ENCODE measurements around the gene ZNF157.

Gene ZNF157

GRCh38 chrX:47452112-47452511, 81.7 kb downstream of the ZNF157 start:
- peaks cover 10% of the 10 kb centered on the region for H3K36me3 ChIP-seq (ENCODE audit: control insufficient read depth, insufficient read depth, low read length)
- no peak overlapping the region for H3K4me3 ChIP-seq (ENCODE audit: low read length)
- no peak overlapping the region for H3K27ac ChIP-seq (ENCODE audit: low read depth, low read length)
- no peaks in the 10 kb centered on the region for H3K4me1 ChIP-seq (ENCODE audit: control insufficient read depth, insufficient read depth, low read length)
- H3K9ac ChIP-seq (ENCODE audit: low read length): no peak overlapping the region
- H3K27me3 ChIP-seq (ENCODE audit: control insufficient read depth, insufficient read depth, low read length): peaks cover 3% of the 10 kb centered on the region

GRCh38 chrX:47456080-47456479, 85.7 kb downstream of the ZNF157 start:
- H3K9ac ChIP-seq (ENCODE audit: low read length): no peak overlapping the region
- H3K4me1 ChIP-seq (ENCODE audit: control insufficient read depth, insufficient read depth, low read length): no peaks in the 10 kb centered on the region
- H3K36me3 ChIP-seq (ENCODE audit: control insufficient read depth, insufficient read depth, low read length): peaks cover 3% of the 10 kb centered on the region
- H3K27ac ChIP-seq (ENCODE audit: low read depth, low read length): no peak overlapping the region
- no peak overlapping the region for H3K4me3 ChIP-seq (ENCODE audit: low read length)
- H3K27me3 ChIP-seq (ENCODE audit: control insufficient read depth, insufficient read depth, low read length): peaks cover 3% of the 10 kb centered on the region

GRCh38 chrX:47458528-47458927, 88.2 kb downstream of the ZNF157 start:
- Histone ChIP-seq H3K9ac (ENCODE audit: low read length) (no peak overlapping the region), H3K27me3 (ENCODE audit: control insufficient read depth, insufficient read depth, low read length) (peaks cover 3% of the 10 kb centered on the region), H3K27ac (ENCODE audit: low read depth, low read length) (no peak overlapping the region), H3K36me3 (ENCODE audit: control insufficient read depth, insufficient read depth, low read length) (peaks cover 3% of the 10 kb centered on the region), H3K4me3 (ENCODE audit: low read length) (no peak overlapping the region), H3K4me1 (ENCODE audit: control insufficient read depth, insufficient read depth, low read length) (no peaks in the 10 kb centered on the region)

GRCh38 chrX:47460561-47460960, 90.2 kb downstream of the ZNF157 start:
- Histone ChIP-seq H3K4me3 (ENCODE audit: low read length) (no peak overlapping the region), H3K27me3 (ENCODE audit: control insufficient read depth, insufficient read depth, low read length) (peaks cover 3% of the 10 kb centered on the region), H3K9ac (ENCODE audit: low read length) (no peak overlapping the region), H3K27ac (ENCODE audit: low read depth, low read length) (no peak overlapping the region), H3K4me1 (ENCODE audit: control insufficient read depth, insufficient read depth, low read length) (no peaks in the 10 kb centered on the region), H3K36me3 (ENCODE audit: control insufficient read depth, insufficient read depth, low read length) (peaks cover 3% of the 10 kb centered on the region)

Data from rectal smooth muscle tissue (tissue), 1 donor.